ENCODE data around the gene PDE3A. TPM values are rescaled to one million over a fixed set of nuclear protein-coding genes. Genes with fewer than 3 reads are reported as not detected.

PDE3A gene
- total RNA-seq, 2 donors from 2014 or later, result 78.3 to 110 TPM

- Histone ChIP-seq H3K4me1 (ENCODE audit: control insufficient read depth in 1 of 2, low read depth in 2 of 2) (peaks cover 37 to 90% of the 10 kb centered on the region in 2 donors), H3K27me3 (replicated peaks; ENCODE audit: insufficient read depth) (no peaks in the 10 kb centered on the region), H3K36me3 (no peaks in the 10 kb centered on the region), H3K27ac (peak overlapping the region; percentile 71 to 78), H3K9me3 (no peaks in the 10 kb centered on the region), H3K4me3 (peak overlapping the region; percentile 52)
- no peak for TF ChIP-seq CTCF (IDR thresholded peaks at IDR 0.05)
- DNase-seq (ENCODE audit: low spot score), result no peak
- ATAC-seq (ENCODE audit: insufficient number of reproducible peaks, low FRiP score, low read depth), result no peak
These were observed 108.9 kb downstream of the PDE3A start for GRCh38 chr12:20477255-20477654.

GRCh38 chr12:20477672-20478071 is 109.3 kb downstream of the PDE3A start:
- Histone ChIP-seq H3K27me3 (replicated peaks; ENCODE audit: insufficient read depth) (no peaks in the 10 kb centered on the region), H3K4me3 (peak overlapping the region; percentile 52), H3K36me3 (no peaks in the 10 kb centered on the region), H3K9me3 (no peaks in the 10 kb centered on the region), H3K4me1 (ENCODE audit: control insufficient read depth in 1 of 2, low read depth in 2 of 2) (peaks cover 37 to 91% of the 10 kb centered on the region in 2 donors), H3K27ac (peak overlapping the region; percentile 71 to 78)
- ATAC-seq (ENCODE audit: insufficient number of reproducible peaks, low FRiP score, low read depth) (no peak), DNase-seq (ENCODE audit: low spot score) (no peak)
- TF ChIP-seq CTCF (IDR thresholded peaks at IDR 0.05), result no peak

GRCh38 chr12:20482491-20483054 is 114.2 kb downstream of the PDE3A start:
- Histone ChIP-seq H3K27me3 (replicated peaks; ENCODE audit: insufficient read depth) (no peaks in the 10 kb centered on the region), H3K36me3 (no peaks in the 10 kb centered on the region), H3K9me3 (no peaks in the 10 kb centered on the region), H3K4me1 (ENCODE audit: control insufficient read depth in 1 of 2, low read depth in 2 of 2) (peaks cover 38 to 82% of the 10 kb centered on the region in 2 donors), H3K27ac (no peak overlapping the region), H3K4me3 (no peak overlapping the region)
- TF ChIP-seq CTCF (IDR thresholded peaks at IDR 0.05), result no peak
- ATAC-seq (ENCODE audit: insufficient number of reproducible peaks, low FRiP score, low read depth) (no peak), DNase-seq (ENCODE audit: low spot score) (no peak)

- no peak for TF ChIP-seq CTCF (IDR thresholded peaks at IDR 0.05)
- no peaks in the 10 kb centered on the region for H3K36me3 ChIP-seq
- ATAC-seq (ENCODE audit: insufficient number of reproducible peaks, low FRiP score, low read depth) (no peak), DNase-seq (ENCODE audit: low spot score) (no peak)
- peaks cover 33 to 75% of the 10 kb centered on the region in 2 donors for H3K4me1 ChIP-seq (ENCODE audit: control insufficient read depth in 1 of 2, low read depth in 2 of 2)
- H3K9me3 ChIP-seq, result no peaks in the 10 kb centered on the region
- H3K27me3 ChIP-seq (replicated peaks; ENCODE audit: insufficient read depth), result no peaks in the 10 kb centered on the region
- H3K27ac ChIP-seq, result no peak overlapping the region
- H3K4me3 ChIP-seq, result no peak overlapping the region
These were observed 115.4 kb downstream of the PDE3A start for GRCh38 chr12:20483776-20484175.

- DNase-seq (ENCODE audit: low spot score), result no peak
- Histone ChIP-seq H3K4me1 (ENCODE audit: control insufficient read depth in 1 of 2, low read depth in 2 of 2) (peaks cover 23 to 71% of the 10 kb centered on the region in 2 donors), H3K27me3 (replicated peaks; ENCODE audit: insufficient read depth) (no peaks in the 10 kb centered on the region), H3K27ac (peak overlapping the region in 1 of 2 donors; percentile 16), H3K9me3 (no peaks in the 10 kb centered on the region), H3K36me3 (no peaks in the 10 kb centered on the region), H3K4me3 (no peak overlapping the region)
- no peak for ATAC-seq (ENCODE audit: insufficient number of reproducible peaks, low FRiP score, low read depth)
- no peak for TF ChIP-seq CTCF (IDR thresholded peaks at IDR 0.05)
These were observed 117.9 kb downstream of the PDE3A start for GRCh38 chr12:20486233-20486632.

All from thoracic aorta (tissue), 2 donors.